Smooth muscle cell (in vitro differentiated cells): Measurements from ENCODE around the gene PAGE1. TPM values are rescaled to one million over a fixed set of nuclear protein-coding genes. Genes with fewer than 3 reads are reported as not detected.
"Not testable (repeated sequence)": the region's sequence is repeated elsewhere in the genome, so short reads cannot be mapped to it uniquely, and the experiment has no call there.

Experiments used
- DNase-seq: peaks from one replicate; lab custom pipeline; 2025; ENCODE audit not compliant: unreplicated experiment; lab: John Stamatoyannopoulos, UW
- H2AFZ ChIP-seq: fragments of 200-600 bp; sonication (generic); 2 replicates; pipeline ENCODE4 v1.6.0; 2016; ENCODE audit warnings: antibody characterized with exemption, low read depth, mild to moderate bottlenecking
- H3F3A ChIP-seq: fragments of 200-600 bp; sonication (generic); 2 replicates; pipeline ENCODE4 v1.6.0; 2017; ENCODE audit warnings: antibody characterized with exemption, low read depth
- H3K27ac ChIP-seq: fragments of 200-600 bp; sonication (generic); 2 replicates; pipeline ENCODE4 v1.5.1; 2016; ENCODE audit warnings: low read depth, mild to moderate bottlenecking
- H3K27me3 ChIP-seq: fragments of 200-600 bp; sonication (generic); 2 replicates; pipeline ENCODE4 v1.6.1; 2016; ENCODE audit warnings: low read depth, mild to moderate bottlenecking
- H3K36me3 ChIP-seq: fragments of 200-600 bp; sonication (generic); 2 replicates; pipeline ENCODE4 v1.5.1; 2016; ENCODE audit warnings: low read depth
- H3K4me1 ChIP-seq: fragments of 200-600 bp; sonication (generic); 2 replicates; pipeline ENCODE4 v1.5.1; 2016; ENCODE audit warnings: low read depth
- H3K4me2 ChIP-seq: fragments of 200-600 bp; sonication (generic); 2 replicates; pipeline ENCODE4 v1.6.0; 2016; ENCODE audit warnings: mild to moderate bottlenecking
- H3K4me3 ChIP-seq: fragments of 200-600 bp; sonication (generic); 2 replicates; pipeline ENCODE4 v1.5.1; 2016; ENCODE audit warnings: mild to moderate bottlenecking
- H3K79me2 ChIP-seq: fragments of 200-600 bp; sonication (generic); 2 replicates; pipeline ENCODE4 v1.6.0; 2016; ENCODE audit warnings: low read depth, mild to moderate bottlenecking
- H3K9ac ChIP-seq: fragments of 200-600 bp; sonication (generic); 2 replicates; pipeline ENCODE4 v1.6.0; 2016; ENCODE audit warnings: low read depth
- H3K9me3 ChIP-seq: fragments of 200-600 bp; sonication (generic); replicated peaks from 2 replicates; pipeline ENCODE4 v1.5.1; 2016; ENCODE audit warnings: low read depth
- H4K20me1 ChIP-seq: fragments of 200-600 bp; sonication (generic); 2 replicates; pipeline ENCODE4 v1.6.0; 2016; ENCODE audit warnings: low read depth
- WGBS: methylation state at CpG from one replicate; pipeline ENCODE4 v1.1.7; 2016; ENCODE audit warnings: low lambda C conversion rate; 5-methylcytosine and 5-hydroxymethylcytosine counted together
- polyA plus RNA-seq: library from polyadenylated mRNA; unstranded; fragments of >200 nt; fragmentation: Nextera tagmentation; extraction: Ambion mirVana; gene quantifications from 2 replicates; pipeline ENCODE4 v1.2.1, GENCODE V29; 2016
- total RNA-seq: library from RNA; depleted of rRNA; stranded (reverse); fragments of >200 nt; gene quantifications from 2 replicates; pipeline ENCODE4 v1.2.3, GENCODE V29; 2014
- TF ChIP-seq, protein P1 (sequence below): fragments of 200-600 bp; sonication (generic); IDR thresholded peaks from 2 replicates; pipeline ENCODE4 v1.5.1; 2017; ENCODE audit warnings: borderline replicate concordance, mild to moderate bottlenecking, antibody characterized with exemption; ENCODE audit not compliant: insufficient read depth, poor library complexity, severe bottlenecking

The PAGE1 gene, protein sequence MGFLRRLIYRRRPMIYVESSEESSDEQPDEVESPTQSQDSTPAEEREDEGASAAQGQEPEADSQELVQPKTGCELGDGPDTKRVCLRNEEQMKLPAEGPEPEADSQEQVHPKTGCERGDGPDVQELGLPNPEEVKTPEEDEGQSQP
- not detected in 2 replicates for total RNA-seq
- not detected in 2 replicates for polyA plus RNA-seq

DNA sequence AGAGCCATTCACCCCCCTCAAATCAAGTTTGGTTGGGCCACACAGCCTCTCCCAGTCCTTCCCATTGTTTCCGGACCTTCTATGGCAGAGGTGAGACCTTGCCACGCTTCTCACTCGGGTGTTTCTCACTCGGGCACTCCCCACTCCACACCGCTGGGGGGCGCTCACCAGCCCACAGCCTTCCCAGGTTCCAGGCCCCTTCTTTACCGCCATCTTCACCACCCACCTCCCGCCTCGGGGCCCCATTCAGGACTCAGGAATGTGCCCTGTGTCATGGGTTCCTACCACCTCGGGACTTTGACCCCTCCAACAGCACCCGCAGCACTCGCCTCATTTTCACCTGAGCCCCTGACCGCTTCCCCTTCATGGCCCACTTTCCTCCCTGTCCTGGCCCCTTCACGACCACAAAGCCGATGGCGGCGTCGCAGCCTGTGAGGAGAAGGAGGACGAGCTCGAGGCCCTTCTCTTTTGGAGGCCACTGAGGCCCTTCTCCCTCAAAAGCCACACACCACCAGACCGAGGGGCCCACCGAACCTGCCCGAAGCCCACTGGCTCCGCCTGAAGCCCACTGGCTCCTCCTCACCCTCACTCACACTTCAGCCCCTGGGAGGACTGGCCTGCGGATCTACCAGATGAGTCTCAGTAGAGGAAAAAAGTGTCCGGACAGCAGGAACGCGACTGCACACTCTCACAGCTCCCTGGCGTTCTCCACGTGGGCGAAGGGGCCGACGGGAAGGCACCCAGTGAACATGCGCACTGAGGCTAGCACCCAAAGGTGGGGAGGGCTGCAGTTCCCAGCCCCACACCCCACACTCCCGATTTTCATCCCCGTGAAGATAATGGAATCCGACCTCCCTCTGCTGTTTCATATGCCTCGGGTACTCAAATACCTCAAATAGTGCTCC is at the start of gene PAGE1:
Gene PAGE1 (minus strand): TSS at position 709 of the 905 bp plus-strand sequence. CDS start 1,214 bp downstream, outside the sequence.
- no peaks in the 10 kb centered on the region for H3K36me3 ChIP-seq
- H3K9ac ChIP-seq: no peak within 1 kb of the TSS
- H2AFZ ChIP-seq: no peak within 1 kb of the TSS
- no peaks in the 10 kb centered on the region for H4K20me1 ChIP-seq
- no peak within 1 kb of the TSS for H3K27ac ChIP-seq
- no peaks in the 10 kb centered on the region for H3K79me2 ChIP-seq
- H3K9me3 ChIP-seq: no peaks in the 10 kb centered on the region
- no peak for DNase-seq
- H3K4me1 ChIP-seq: no peaks in the 10 kb centered on the region
- H3K27me3 ChIP-seq: no peaks in the 10 kb centered on the region
- TF ChIP-seq, protein P1, sequence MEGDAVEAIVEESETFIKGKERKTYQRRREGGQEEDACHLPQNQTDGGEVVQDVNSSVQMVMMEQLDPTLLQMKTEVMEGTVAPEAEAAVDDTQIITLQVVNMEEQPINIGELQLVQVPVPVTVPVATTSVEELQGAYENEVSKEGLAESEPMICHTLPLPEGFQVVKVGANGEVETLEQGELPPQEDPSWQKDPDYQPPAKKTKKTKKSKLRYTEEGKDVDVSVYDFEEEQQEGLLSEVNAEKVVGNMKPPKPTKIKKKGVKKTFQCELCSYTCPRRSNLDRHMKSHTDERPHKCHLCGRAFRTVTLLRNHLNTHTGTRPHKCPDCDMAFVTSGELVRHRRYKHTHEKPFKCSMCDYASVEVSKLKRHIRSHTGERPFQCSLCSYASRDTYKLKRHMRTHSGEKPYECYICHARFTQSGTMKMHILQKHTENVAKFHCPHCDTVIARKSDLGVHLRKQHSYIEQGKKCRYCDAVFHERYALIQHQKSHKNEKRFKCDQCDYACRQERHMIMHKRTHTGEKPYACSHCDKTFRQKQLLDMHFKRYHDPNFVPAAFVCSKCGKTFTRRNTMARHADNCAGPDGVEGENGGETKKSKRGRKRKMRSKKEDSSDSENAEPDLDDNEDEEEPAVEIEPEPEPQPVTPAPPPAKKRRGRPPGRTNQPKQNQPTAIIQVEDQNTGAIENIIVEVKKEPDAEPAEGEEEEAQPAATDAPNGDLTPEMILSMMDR: no peak
- WGBS: 90% methylated on average over 38 of the region's 38 CpGs
- H3K4me3 ChIP-seq: no peak within 1 kb of the TSS
- no peaks in the 10 kb centered on the region for H3F3A ChIP-seq
- H3K4me2 ChIP-seq: no peak within 1 kb of the TSS

DNA sequence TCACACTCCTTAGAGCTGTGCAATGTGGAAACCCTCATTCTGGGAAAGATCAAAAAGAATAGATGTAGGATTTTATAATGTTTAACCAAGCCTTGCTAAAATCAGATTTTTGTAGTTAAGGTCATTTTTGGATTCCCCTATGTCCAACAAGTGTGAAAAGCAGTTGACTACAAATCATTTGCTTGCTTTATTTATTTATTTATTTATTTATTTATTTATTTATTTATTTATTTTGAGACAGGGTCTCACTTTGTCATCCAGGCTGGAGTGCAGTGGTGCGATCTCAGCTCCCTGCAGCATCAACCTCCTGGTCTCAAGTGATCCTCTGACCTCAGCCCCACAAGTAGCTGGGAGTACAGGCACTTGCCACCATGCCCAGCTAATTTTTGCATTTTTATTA is 45.7 kb upstream of the PAGE1 start:
- not testable (repeated sequence) for H3K9me3 ChIP-seq, H3K9ac ChIP-seq, H4K20me1 ChIP-seq, H3K36me3 ChIP-seq, H3K4me3 ChIP-seq, H3K27ac ChIP-seq, H3K27me3 ChIP-seq, H3K79me2 ChIP-seq, H2AFZ ChIP-seq, H3F3A ChIP-seq, H3K4me2 ChIP-seq, DNase-seq, H3K4me1 ChIP-seq
- 91% methylated on average over 1 of the region's 1 CpG for WGBS

DNA sequence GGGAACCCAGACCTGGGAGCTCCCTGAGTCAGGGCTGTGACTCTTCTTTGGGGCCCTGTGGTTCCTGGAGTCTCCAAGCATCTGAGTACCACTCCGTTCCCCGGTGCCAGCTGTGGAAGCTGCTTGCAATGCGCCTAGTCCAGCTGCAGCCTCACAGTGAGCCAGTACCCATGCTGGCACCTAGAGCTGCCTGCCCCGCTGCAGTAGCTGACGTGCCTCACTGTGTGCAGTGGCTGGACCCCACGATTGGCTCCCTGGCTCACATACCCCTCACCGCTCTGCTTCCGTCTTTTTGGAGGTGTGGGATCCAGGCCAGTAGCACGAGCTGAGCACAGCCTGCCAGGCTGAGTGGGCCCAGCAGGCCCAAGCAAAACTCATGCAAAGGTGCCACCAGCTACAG is 32.1 kb upstream of the PAGE1 start:
- Histone ChIP-seq H3K4me1 (no peaks in the 10 kb centered on the region), H3K4me3 (no peak overlapping the region), H2AFZ (no peak overlapping the region), H3K27ac (no peak overlapping the region), H3K9me3 (no peaks in the 10 kb centered on the region), H4K20me1 (no peaks in the 10 kb centered on the region), H3K27me3 (no peaks in the 10 kb centered on the region), H3F3A (no peaks in the 10 kb centered on the region), H3K9ac (no peak overlapping the region), H3K4me2 (no peak overlapping the region), H3K36me3 (no peaks in the 10 kb centered on the region), H3K79me2 (no peaks in the 10 kb centered on the region)
- WGBS: 77% methylated on average over 9 of the region's 9 CpGs
- DNase-seq: no peak
- TF ChIP-seq, protein P1: no peak

DNA sequence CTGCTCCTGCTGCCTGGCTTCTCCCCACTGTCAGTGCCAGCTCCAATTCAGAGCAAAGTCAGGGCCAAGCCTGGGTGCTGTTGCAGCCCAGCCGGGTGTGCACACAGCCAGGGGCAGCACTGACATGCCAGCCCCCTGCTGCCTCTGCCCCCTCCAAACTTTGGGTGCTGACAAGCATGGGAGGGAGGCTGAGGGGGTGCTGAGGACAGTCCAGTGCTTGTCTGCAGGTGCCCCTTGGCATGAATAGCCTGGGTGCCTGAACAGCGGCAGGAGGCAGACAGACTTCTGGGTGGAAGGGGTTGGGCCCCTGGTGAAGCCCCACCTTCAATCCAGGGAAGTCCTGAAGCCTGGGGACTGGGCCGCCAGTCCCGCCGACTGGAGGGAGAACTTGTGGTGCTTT is 31.2 kb upstream of the PAGE1 start:
- no peaks in the 10 kb centered on the region for H3K79me2 ChIP-seq
- H3K9me3 ChIP-seq: no peaks in the 10 kb centered on the region
- H3K4me2 ChIP-seq: no peak overlapping the region
- H3F3A ChIP-seq: no peaks in the 10 kb centered on the region
- H4K20me1 ChIP-seq: no peaks in the 10 kb centered on the region
- no peaks in the 10 kb centered on the region for H3K4me1 ChIP-seq
- H2AFZ ChIP-seq: no peak overlapping the region
- no peak overlapping the region for H3K27ac ChIP-seq
- 94% methylated on average over 4 of the region's 5 CpGs for WGBS
- H3K4me3 ChIP-seq: no peak overlapping the region
- H3K36me3 ChIP-seq: no peaks in the 10 kb centered on the region
- TF ChIP-seq, protein P1: no peak
- no peak for DNase-seq
- no peak overlapping the region for H3K9ac ChIP-seq
- H3K27me3 ChIP-seq: no peaks in the 10 kb centered on the region
